Activated T-cell treated with anti-CD3 and anti-CD28 coated beads, Interleukin-2, amount 50 U/mL, for 72 hours (primary cell): Measurements from ENCODE around the gene SPSB2. TPM values are rescaled to one million over a fixed set of nuclear protein-coding genes. Genes with fewer than 3 reads are reported as not detected.

Experiments used
- ATAC-seq, 2 donors: fragments of 150-1000 bp; cut with Tn5 transposase; replicated peaks in 1 of 2; 2 replicates each; pipeline ENCODE4 v1.10.0; 2021; ENCODE audit warnings: moderate library complexity in 2 of 2, mild to moderate bottlenecking in 1 of 2
- DNase-seq, 2 donors: peaks; one replicate each; pipeline ENCODE4 v3.0.0; 2021 to 2022; ENCODE audit warnings: mixed read lengths in 1 of 2
- H3K27ac Mint-ChIP-seq: one replicate; pipeline ENCODE4 v1.8.0; 2022; ENCODE audit warnings: mild to moderate bottlenecking, moderate library complexity, mixed read lengths
- H3K27me3 Mint-ChIP-seq: one replicate; pipeline ENCODE4 v1.8.0; 2022; ENCODE audit warnings: low read depth, mixed read lengths
- H3K36me3 Mint-ChIP-seq, 2 donors: one replicate each; pipeline ENCODE4 v1.8.0; 2022; ENCODE audit warnings: mixed read lengths in 2 of 2, mild to moderate bottlenecking in 1 of 2; ENCODE audit not compliant: insufficient read depth in 2 of 2
- H3K4me1 Mint-ChIP-seq: one replicate; pipeline ENCODE4 v1.8.0; 2022; ENCODE audit warnings: low read depth, mixed read lengths
- H3K4me3 Mint-ChIP-seq, 2 donors: one replicate each; pipeline ENCODE4 v1.8.0; 2022; ENCODE audit warnings: mild to moderate bottlenecking in 2 of 2, mixed read lengths in 2 of 2, moderate library complexity in 2 of 2
- H3K9me3 Mint-ChIP-seq, 2 donors: one replicate each; pipeline ENCODE4 v1.8.0; 2022; ENCODE audit warnings: mixed read lengths in 2 of 2
- total RNA-seq, 2 donors: library from RNA; stranded (reverse); gene quantifications; one replicate each; pipeline ENCODE4 v1.2.3, GENCODE V29; 2022

SPSB2 gene
- total RNA-seq, 2 donors from 2014 or later, result 9.6 to 10.4 TPM

GRCh38 chr12:6826734-6827436, 46.2 kb downstream of the SPSB2 start:
- Mint-ChIP-seq H3K4me3 (peak overlapping the region; percentile 48 to 72), H3K27me3 (peaks cover 72% of the 10 kb centered on the region), H3K27ac (no peak overlapping the region), H3K4me1 (peaks cover 26% of the 10 kb centered on the region), H3K9me3 (no peaks in the 10 kb centered on the region), H3K36me3 (peaks cover 0 to 3% of the 10 kb centered on the region in 2 donors)
- ATAC-seq, result no peak
- DNase-seq, result no peak

GRCh38 chr12:6826125-6826733, 46.9 kb downstream of the SPSB2 start:
- Mint-ChIP-seq H3K27me3 (peaks cover 68% of the 10 kb centered on the region), H3K36me3 (peaks cover 0 to 3% of the 10 kb centered on the region in 2 donors), H3K27ac (no peak overlapping the region), H3K4me3 (no peak overlapping the region), H3K9me3 (no peaks in the 10 kb centered on the region), H3K4me1 (peaks cover 28% of the 10 kb centered on the region)
- ATAC-seq (no peak), DNase-seq (no peak)

DNA sequence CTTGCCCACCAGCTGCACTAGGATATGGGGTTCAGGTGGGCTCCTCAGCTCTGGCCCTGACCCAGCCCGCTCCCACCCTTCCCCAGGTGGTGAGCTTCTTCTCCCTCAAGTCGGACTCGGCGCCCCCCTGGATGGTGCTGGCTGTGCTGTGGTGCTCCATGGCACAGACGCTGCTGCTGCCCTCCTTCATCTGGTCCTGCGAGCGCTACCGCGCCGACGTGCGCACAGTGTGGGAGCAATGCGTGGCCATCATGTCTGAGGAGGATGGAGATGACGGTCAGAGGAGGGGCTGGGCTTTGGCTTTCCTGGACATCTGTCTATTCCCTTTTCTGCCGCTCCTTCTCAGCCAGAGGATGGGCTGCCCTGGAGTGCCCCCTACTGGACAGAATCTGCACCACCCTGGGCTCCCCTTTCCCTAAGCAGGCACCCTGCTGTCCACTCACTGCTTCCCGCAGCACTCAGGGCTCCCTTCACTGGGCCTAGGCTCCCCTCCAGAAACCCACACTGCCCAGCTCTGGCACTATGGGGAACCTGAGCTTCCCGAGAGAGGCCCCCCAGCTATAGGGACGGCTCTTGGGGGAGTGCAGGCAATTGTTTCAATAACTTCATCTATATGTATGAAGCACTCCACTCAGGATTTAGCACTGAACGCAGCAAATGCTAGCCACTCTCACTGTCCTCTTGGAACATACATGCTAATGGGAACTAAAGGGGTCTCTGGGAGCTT, 47.5 kb downstream of the SPSB2 start:
- Mint-ChIP-seq H3K36me3 (peaks cover 0 to 3% of the 10 kb centered on the region in 2 donors), H3K27me3 (peaks cover 61% of the 10 kb centered on the region), H3K4me1 (peaks cover 35% of the 10 kb centered on the region), H3K27ac (no peak overlapping the region), H3K9me3 (no peaks in the 10 kb centered on the region), H3K4me3 (peak overlapping the region; percentile 25 to 38)
- DNase-seq (peak; percentile 84 to 90), ATAC-seq (peak; percentile 69 to 72)

DNA sequence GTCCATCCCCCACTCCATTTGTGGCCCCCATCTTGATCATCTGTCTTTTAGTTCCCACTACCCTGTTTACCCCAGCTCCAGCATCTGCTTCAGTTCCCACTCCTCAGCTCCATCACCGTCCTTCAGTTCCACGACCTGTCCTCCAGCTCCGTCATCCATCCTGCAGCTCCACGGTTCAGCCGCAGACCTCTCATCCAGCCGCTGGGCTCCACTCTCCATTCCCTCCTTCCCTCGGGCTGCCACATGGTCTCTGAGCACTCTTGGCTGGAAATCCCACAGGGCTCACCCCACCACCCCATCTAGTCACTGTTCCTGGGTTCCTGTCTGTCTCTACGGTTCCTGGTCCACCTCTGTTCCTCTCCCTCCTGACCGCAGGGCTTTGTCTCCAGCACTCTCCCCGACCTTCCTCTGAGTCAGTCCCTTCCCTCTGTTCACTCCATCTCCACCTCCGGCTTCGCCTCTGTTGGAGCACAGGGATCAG, 48.2 kb downstream of the SPSB2 start:
- H3K4me1 Mint-ChIP-seq, result peaks cover 35% of the 10 kb centered on the region
- H3K27ac Mint-ChIP-seq, result no peak overlapping the region
- peaks cover 0 to 2% of the 10 kb centered on the region in 2 donors for H3K36me3 Mint-ChIP-seq
- H3K4me3 Mint-ChIP-seq, result no peak overlapping the region
- DNase-seq, result no peak
- ATAC-seq, result no peak
- peaks cover 60% of the 10 kb centered on the region for H3K27me3 Mint-ChIP-seq
- no peaks in the 10 kb centered on the region for H3K9me3 Mint-ChIP-seq

- no peak overlapping the region for H3K27ac Mint-ChIP-seq
- H3K36me3 Mint-ChIP-seq, result peaks cover 0 to 2% of the 10 kb centered on the region in 2 donors
- peaks cover 30% of the 10 kb centered on the region for H3K4me1 Mint-ChIP-seq
- H3K4me3 Mint-ChIP-seq, result no peak overlapping the region
- H3K27me3 Mint-ChIP-seq, result peaks cover 59% of the 10 kb centered on the region
- no peaks in the 10 kb centered on the region for H3K9me3 Mint-ChIP-seq
- no peak for ATAC-seq
- no peak for DNase-seq
Measured at GRCh38 chr12:6824085-6824775, 48.9 kb downstream of the SPSB2 start.

DNA sequence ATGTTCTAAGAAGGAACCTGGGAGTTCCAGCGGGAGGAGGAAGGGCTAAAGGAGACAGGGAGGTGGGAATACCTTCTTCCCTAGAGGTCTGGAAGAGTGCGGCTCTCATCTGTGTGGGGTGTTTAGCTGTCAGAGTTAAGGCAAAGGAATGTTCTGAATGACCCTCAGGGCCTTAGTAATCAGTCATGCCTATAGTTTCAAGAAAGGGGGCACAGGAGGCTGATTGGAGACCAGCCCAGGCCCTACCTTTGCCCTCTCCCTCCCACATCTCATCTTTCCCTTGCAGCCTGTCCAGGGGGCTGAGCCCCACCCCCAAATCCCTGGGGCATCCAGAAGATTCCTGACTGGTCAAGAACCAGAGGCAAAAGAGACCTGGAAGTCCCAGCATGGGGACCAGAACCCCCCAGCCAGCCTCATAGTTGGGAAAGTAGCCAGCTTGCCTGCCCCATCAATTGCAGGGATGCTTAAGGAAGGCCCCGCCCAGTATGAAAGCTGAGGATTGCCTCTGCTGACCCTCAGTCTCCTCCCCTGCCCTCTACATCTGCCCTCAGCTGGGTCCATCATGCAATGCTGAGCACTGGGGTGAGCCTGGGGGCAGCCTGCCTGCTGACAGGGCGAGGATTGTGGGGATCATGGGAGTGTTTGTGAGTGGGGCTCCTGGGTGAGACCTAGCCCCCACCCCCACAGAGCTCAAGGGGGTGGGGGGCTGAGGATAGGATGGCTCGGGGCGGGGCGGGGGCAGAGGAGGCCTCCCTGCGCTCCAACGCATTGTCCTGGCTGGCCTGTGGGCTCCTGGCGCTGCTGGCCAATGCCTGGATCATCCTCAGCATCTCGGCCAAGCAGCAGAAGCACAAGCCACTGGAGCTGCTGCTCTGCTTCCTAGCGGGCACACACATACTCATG, 49.7 kb downstream of the SPSB2 start:
- Mint-ChIP-seq H3K4me1 (peaks cover 26% of the 10 kb centered on the region), H3K4me3 (no peak overlapping the region), H3K27ac (no peak overlapping the region), H3K36me3 (peaks cover 0 to 2% of the 10 kb centered on the region in 2 donors), H3K27me3 (peaks cover 53% of the 10 kb centered on the region), H3K9me3 (no peaks in the 10 kb centered on the region)
- DNase-seq, result no peak
- ATAC-seq, result no peak

DNA sequence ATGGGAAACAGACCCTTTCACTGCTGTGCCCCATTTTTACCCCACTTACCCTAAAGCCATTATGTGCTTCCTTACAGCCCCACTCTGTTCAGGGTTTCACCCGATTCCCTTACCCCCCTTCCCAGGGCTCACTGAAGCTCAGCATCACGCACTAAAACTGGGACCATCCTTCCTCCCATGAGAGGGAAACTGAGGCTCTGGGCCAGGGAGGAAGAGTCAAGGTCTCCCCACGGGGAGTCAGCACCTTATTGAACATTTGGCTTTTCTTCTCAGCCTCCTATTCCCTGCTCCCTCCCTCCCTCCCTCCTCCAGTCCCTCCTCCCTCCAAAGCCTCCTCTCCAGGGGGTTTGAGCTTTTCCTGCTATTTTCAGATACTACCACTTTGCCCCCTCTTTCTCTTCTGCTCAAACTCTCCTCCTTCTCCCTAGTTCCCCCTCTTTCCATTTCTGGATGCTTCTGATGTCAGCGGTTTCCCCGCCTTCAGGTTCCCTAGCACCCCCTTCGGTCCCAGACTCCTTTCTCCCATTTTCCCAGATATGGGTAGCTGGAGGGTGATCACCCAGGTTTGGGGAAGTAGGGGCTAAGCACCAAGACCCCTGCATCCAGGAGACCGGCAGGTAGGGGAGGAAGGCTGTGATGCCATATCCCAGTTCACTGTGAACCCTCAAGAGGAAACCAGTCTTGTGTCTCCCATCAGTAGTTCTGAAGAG, 50.5 kb downstream of the SPSB2 start:
- DNase-seq (no peak), ATAC-seq (no peak)
- Mint-ChIP-seq H3K4me3 (peak overlapping the region in 1 of 2 donors; percentile 40), H3K9me3 (no peaks in the 10 kb centered on the region), H3K4me1 (peaks cover 20% of the 10 kb centered on the region), H3K36me3 (peaks cover 4% of the 10 kb centered on the region in 2 donors), H3K27ac (no peak overlapping the region), H3K27me3 (peaks cover 45% of the 10 kb centered on the region)

DNA sequence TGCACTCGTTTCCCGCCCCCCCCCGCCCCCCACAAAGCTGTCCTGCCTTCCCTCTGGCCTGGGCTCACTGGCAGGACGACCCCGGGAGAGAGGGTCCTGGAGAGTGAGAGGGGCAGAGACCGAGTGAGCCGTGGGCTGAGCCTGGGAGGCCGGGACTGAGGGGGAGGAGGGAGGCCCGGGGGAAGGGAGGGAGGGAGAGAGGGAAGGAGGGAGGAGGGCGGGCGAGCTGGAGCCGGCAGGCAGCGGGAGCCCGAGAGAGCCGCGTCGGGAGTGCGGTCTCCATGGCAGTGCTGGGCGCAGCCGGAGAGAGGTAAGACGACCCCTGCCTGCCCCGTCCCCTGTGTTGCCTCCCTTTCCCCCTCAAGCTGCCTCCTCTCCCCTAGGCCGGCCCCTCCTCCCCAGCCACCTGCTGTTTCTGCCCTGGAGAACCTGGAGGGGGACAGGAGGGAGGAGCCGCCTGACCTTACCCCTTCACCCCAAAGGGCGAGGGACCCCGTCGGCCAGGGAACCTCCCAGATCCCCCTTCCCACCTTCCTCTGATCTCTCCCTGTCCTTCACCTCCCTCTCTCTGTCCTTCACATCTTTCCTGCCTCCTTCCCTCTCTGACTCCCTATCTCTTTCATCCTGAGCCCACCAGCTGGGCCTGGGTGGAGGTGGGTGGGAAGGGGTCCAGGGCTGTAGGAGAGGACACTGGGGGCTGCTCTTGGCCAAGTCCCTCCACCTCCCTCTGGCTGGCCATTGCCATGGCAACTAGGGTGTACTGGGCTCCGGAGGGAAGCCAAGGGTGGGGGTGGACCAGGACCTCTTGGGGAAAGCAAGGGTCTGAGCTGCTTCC, 51.3 kb downstream of the SPSB2 start, which contains the start of gene GPR162:
TSS of gene GPR162 (plus strand) at position 231 of the 835 bp plus-strand sequence. CDS start 2,078 bp downstream, outside the sequence.
- ATAC-seq (peak; percentile 4 to 6), DNase-seq (no peak)
- Mint-ChIP-seq H3K36me3 (peaks cover 6% of the 10 kb centered on the region in 2 donors), H3K9me3 (no peaks in the 10 kb centered on the region), H3K27me3 (peaks cover 37% of the 10 kb centered on the region), H3K4me3 (peak within 1 kb of the TSS; percentile 57 to 69), H3K4me1 (peaks cover 14% of the 10 kb centered on the region), H3K27ac (no peak within 1 kb of the TSS)

Other genes with a start within 250 kb of the SPSB2 start
- gene LPAR5, start 237.3 kb downstream of the SPSB2 start, total RNA-seq, result 1 to 10 TPM; 4.1 to 8.9 TPM
- 1 to 10 TPM; 5.2 to 6.1 TPM for gene ACRBP, start 225.9 kb downstream of the SPSB2 start, total RNA-seq
- 10 to 100 TPM; 27.6 to 28.0 TPM for gene ING4, start 210.2 kb downstream of the SPSB2 start, total RNA-seq
- gene ZNF384, start 183.9 kb downstream of the SPSB2 start, total RNA-seq, result 10 to 100 TPM; 78.1 to 82.2 TPM
- under 1 TPM; 0.58 to 0.76 TPM for gene PIANP, start 172.5 kb downstream of the SPSB2 start, total RNA-seq
- gene COPS7A, start 149.3 kb downstream of the SPSB2 start, total RNA-seq, result 10 to 100 TPM; 30.2 to 39.7 TPM
- 100 to 1,000 TPM; 122 to 134 TPM for gene MLF2, start 120.2 kb downstream of the SPSB2 start, total RNA-seq
- 100 to 1,000 TPM; 119 to 154 TPM for gene PTMS, start 106.9 kb downstream of the SPSB2 start, total RNA-seq
- gene LAG3, start 100.8 kb downstream of the SPSB2 start, total RNA-seq, result 100 to 1,000 TPM; 117 to 188 TPM
- gene CD4, start 83.8 kb downstream of the SPSB2 start, total RNA-seq, result 100 to 1,000 TPM; 126 to 141 TPM
- under 1 TPM; 0.72 to 0.93 TPM for gene GPR162, start 51.5 kb downstream of the SPSB2 start, total RNA-seq
- 1 to 10 TPM; 2.2 to 2.6 TPM for gene P3H3, start 44.9 kb downstream of the SPSB2 start, total RNA-seq
- 1 to 10 TPM in 1 of 2 donors, under 1 TPM in 1; 0.95 to 1.3 TPM for gene GNB3, start 32.4 kb downstream of the SPSB2 start, total RNA-seq
- gene CDCA3, start 22.0 kb downstream of the SPSB2 start, total RNA-seq, result 10 to 100 TPM; 67.7 to 94.8 TPM
- 100 to 1,000 TPM in 1 of 2 donors, 10 to 100 TPM in 1; 98.0 to 105 TPM for gene USP5, start 21.2 kb downstream of the SPSB2 start, total RNA-seq
- 100 to 1,000 TPM; 504 to 562 TPM for gene TPI1, start 5.8 kb downstream of the SPSB2 start, total RNA-seq
- gene LRRC23, start 31.5 kb upstream of the SPSB2 start, total RNA-seq, result 10 to 100 TPM in 1 of 2 donors, 1 to 10 TPM in 1; 8.6 to 11.3 TPM
- 100 to 1,000 TPM; 115 to 145 TPM for gene ENO2, start 41.3 kb upstream of the SPSB2 start, total RNA-seq
- gene ATN1, start 54.7 kb upstream of the SPSB2 start, total RNA-seq, result 10 to 100 TPM; 51.4 to 64.9 TPM
- not detected for gene RNU7-1, start 70.5 kb upstream of the SPSB2 start, total RNA-seq
- 100 to 1,000 TPM; 259 to 301 TPM for gene C12orf57, start 70.7 kb upstream of the SPSB2 start, total RNA-seq
- gene PTPN6, start 78.1 kb upstream of the SPSB2 start, total RNA-seq, result 100 to 1,000 TPM; 238 to 313 TPM
- gene PHB2, start 97.4 kb upstream of the SPSB2 start, total RNA-seq, result 100 to 1,000 TPM; 296 to 348 TPM
- gene EMG1, start 97.6 kb upstream of the SPSB2 start, total RNA-seq, result 10 to 100 TPM; 44.9 to 45.7 TPM
- gene LPCAT3, start 145.2 kb upstream of the SPSB2 start, total RNA-seq, result 10 to 100 TPM; 28.3 to 29.0 TPM
- 1 to 10 TPM; 4.0 to 6.6 TPM for gene C1S, start 187.4 kb upstream of the SPSB2 start, total RNA-seq
- 1 to 10 TPM; 5.6 to 6.4 TPM for gene C1R, start 219.1 kb upstream of the SPSB2 start, total RNA-seq
- 10 to 100 TPM; 22.6 to 27.4 TPM for gene C1RL, start 235.9 kb upstream of the SPSB2 start, total RNA-seq